NT2/D1 (cell line): ENCODE measurements around the gene TMEM134.

Experiments used
- YY1 ChIP-seq: IDR thresholded peaks from 2 replicates; pipeline ENCODE4 v1.6.1; 2011; ENCODE audit not compliant: insufficient read length, insufficient read depth
- ZNF274 ChIP-seq: IDR thresholded peaks from 2 replicates; pipeline ENCODE4 v1.6.1; 2011; ENCODE audit warnings: mild to moderate bottlenecking, low read depth, low read length

DNA sequence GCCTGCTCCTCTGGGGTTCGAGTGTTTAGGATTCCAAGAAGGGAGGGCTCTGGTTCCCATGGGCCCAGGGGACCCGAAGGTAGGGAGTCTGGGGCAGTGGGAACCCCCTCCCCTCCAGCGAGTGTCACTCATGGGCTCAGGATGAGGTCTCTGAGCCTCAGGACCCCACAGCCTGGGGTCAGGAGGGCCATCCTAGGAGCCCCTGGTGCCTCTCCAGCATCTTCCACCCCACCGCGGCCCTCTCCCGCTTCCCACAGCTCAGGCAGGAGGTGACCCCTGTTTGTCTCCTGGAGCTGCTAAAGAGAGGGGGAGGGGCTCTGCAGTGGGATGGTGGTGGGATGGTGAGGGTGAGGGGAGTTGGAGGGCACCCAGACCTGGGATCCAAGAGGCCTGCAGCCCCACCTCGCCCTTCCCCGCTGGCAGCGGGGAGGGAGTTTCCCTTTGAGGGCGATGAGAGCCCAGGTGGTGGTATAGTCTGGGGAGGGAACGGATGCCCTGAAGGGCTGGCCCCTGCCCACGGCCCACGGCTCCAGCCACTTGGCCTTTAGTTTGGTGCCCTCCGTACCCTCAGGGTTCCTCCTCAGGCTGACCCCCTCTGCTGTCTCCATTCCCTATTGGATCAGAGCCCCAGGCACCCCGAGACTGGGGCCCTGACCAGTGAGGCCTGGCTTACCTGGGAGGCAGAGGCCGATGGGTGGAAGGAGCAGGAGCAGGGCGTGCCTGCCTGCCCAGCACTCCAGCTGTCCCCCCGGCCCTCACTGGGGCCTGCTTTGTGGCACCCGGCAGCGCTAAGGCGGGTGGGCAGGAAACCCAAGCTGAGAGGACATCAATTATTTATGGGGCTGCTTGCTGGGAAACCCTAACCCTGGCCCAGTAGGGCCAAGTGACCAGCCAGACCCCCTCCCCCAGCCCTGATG, 15.0 kb downstream of the TMEM134 start:
- TF ChIP-seq ZNF274 (no peak), YY1 (no peak)
